Measurements from ENCODE around the gene HMGA1.

- TF ChIP-seq CTCF (conservative IDR thresholded peaks at IDR 0.05; ENCODE audit: low read depth in 2 of 2) (no peak), EZH2 (IDR thresholded peaks at IDR 0.05; ENCODE audit: low read depth, unreplicated experiment) (no peak), REST (IDR thresholded peaks at IDR 0.05; ENCODE audit: unreplicated experiment) (no peak), EZH2phosphoT487 (IDR thresholded peaks at IDR 0.05; ENCODE audit: unreplicated experiment) (no peak), CREB1 (CRISPR knock-in tag; IDR thresholded peaks at IDR 0.05; ENCODE audit: low read depth) (no peak)
These were observed 36.2 kb upstream of the HMGA1 start for GRCh38 chr6:34200340-34200971.
